ENCODE data around the gene PDGFD. TPM values are rescaled to one million over a fixed set of nuclear protein-coding genes. Genes with fewer than 3 reads are reported as not detected.

PDGFD gene
- total and polyA plus RNA-seq, 9 donors = 42.8 to 134 (median 77.9) TPM

DNA sequence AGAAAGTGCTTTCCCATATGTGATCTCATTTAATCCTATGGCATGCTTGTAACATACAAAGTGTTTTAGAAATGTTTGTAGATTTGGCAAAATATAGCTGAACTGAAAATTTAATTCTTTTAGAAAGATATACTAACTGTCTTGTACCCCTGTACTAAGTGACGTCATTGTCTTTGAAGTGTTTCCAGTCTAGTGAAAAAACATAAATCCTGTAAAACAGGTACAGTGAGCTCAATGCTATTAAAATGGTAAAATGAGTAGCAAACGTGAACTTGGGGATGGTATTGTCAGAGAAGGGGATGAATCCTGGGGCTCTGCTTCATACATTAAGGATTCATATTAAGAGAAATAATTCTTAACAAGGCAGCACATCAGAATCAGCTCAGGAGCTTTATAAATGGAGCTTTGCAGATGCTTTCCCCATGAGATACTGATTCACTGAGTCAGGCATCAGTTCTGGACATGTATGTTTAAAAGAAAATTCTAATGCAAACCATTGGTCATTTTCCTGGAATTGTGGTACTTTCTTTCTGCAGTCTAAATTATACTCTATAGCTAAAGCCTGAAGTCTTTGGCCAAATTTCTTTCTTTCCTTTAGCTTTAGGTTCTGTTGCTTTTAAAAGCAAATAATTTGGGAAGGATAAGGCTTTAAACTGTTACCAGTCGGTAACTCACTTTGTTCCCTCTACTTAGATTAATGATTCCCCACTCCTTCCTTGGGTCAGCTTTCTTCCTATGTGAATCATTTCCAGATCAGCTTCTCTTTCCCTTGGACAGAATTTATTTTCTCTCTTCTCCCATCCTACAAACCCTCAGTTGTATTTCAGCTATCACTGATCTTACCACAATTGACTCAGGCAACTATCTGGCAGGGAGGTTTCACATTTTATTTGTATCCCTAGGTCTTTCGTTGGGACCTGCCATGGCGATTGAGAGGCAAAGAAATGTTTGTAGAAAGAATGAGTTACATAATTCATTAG, 185.0 kb downstream of the PDGFD start:
- Histone ChIP-seq H3K4me3 (no peak overlapping the region), H3K9me3 (no peaks in the 10 kb centered on the region), H3K4me1 (ENCODE audit: insufficient read depth) (no peaks in the 10 kb centered on the region), H3K36me3 (no peaks in the 10 kb centered on the region), H3K27ac (no peak overlapping the region), H3K27me3 (no peaks in the 10 kb centered on the region)
- TF ChIP-seq, protein P1, sequence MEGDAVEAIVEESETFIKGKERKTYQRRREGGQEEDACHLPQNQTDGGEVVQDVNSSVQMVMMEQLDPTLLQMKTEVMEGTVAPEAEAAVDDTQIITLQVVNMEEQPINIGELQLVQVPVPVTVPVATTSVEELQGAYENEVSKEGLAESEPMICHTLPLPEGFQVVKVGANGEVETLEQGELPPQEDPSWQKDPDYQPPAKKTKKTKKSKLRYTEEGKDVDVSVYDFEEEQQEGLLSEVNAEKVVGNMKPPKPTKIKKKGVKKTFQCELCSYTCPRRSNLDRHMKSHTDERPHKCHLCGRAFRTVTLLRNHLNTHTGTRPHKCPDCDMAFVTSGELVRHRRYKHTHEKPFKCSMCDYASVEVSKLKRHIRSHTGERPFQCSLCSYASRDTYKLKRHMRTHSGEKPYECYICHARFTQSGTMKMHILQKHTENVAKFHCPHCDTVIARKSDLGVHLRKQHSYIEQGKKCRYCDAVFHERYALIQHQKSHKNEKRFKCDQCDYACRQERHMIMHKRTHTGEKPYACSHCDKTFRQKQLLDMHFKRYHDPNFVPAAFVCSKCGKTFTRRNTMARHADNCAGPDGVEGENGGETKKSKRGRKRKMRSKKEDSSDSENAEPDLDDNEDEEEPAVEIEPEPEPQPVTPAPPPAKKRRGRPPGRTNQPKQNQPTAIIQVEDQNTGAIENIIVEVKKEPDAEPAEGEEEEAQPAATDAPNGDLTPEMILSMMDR (IDR thresholded peaks at IDR 0.05) = no peak
- TF ChIP-seq EP300 (IDR thresholded peaks at IDR 0.05) (no peak), POLR2A (IDR thresholded peaks at IDR 0.05) (no peak)
- DNase-seq = no peak
- intact Hi-C loops (cut with DNase I) = no loop called here
- WGBS, 3 donors = 82 to 89% (median 84%) methylated on average over 5 of the region's 5 CpGs

DNA sequence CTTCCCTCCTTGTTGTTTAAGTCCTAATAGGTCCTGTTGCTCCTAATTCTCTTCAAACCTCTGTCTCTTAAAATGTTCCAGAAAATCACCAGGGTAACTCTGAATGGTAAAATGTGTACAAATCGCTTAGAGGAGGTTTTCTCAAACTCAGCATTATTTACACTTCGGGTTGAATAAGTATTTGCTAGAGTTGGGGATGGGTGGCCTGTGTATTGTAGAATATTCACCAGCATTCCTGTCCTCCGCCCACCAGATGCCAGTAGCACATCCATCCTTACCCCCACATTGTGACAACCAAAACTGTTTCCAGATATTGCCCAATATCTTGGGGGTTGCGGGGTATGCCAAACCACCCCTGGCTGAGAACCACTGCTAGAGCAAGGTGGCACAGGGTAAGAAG, 191.9 kb downstream of the PDGFD start:
- Histone ChIP-seq H3K27me3 (no peaks in the 10 kb centered on the region), H3K36me3 (no peaks in the 10 kb centered on the region), H3K9me3 (no peaks in the 10 kb centered on the region), H3K27ac (no peak overlapping the region), H3K4me1 (ENCODE audit: insufficient read depth) (no peaks in the 10 kb centered on the region), H3K4me3 (no peak overlapping the region)
- DNase-seq = no peak
- no peak for TF ChIP-seq POLR2A (IDR thresholded peaks at IDR 0.05)
- TF ChIP-seq, protein P1 (IDR thresholded peaks at IDR 0.05) = no peak
- TF ChIP-seq EP300 (IDR thresholded peaks at IDR 0.05) = no peak
- WGBS, 3 donors = 90 to 95% (median 91%) methylated on average over 4 of the region's 4 CpGs
- intact Hi-C loops (cut with DNase I) = no loop called here

DNA sequence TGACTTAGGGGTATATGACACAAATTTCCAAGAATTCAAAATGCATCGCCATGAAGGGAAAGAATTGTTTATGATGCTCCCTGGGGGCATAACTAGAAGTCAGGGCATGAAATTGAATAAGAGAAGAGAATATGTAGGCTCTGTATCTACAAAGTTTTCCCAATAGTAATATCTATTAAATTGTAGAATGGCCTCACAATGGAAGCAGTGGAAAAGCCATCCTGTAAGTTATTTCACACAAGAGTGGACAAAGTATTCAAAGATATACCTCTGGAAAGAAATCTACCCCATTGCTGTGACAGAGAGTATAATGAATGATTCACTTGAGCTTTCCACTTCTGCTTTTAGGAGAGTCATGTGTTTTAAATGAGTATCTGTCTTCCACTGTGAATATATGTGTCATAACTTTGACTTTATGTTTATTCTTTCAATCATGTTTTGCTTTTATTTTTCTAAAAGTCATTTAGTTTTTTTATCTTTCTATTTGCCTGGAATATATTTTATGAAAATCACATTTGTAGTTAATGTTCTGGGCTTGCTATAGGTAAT, 193.2 kb downstream of the PDGFD start:
- H3K9me3 ChIP-seq = no peaks in the 10 kb centered on the region
- intact Hi-C loops (cut with DNase I) = no loop called here
- no peaks in the 10 kb centered on the region for H3K4me1 ChIP-seq (ENCODE audit: insufficient read depth)
- H3K27me3 ChIP-seq = no peaks in the 10 kb centered on the region
- H3K36me3 ChIP-seq = no peaks in the 10 kb centered on the region
- no peak for DNase-seq
- no peak overlapping the region for H3K4me3 ChIP-seq
- 93 to 100% (median 98%) methylated on average over 1 of the region's 1 CpG for WGBS, 3 donors
- H3K27ac ChIP-seq = no peak overlapping the region
- TF ChIP-seq, protein P1 (IDR thresholded peaks at IDR 0.05) = no peak
- TF ChIP-seq EP300 (IDR thresholded peaks at IDR 0.05) (no peak), POLR2A (IDR thresholded peaks at IDR 0.05) (no peak)

DNA sequence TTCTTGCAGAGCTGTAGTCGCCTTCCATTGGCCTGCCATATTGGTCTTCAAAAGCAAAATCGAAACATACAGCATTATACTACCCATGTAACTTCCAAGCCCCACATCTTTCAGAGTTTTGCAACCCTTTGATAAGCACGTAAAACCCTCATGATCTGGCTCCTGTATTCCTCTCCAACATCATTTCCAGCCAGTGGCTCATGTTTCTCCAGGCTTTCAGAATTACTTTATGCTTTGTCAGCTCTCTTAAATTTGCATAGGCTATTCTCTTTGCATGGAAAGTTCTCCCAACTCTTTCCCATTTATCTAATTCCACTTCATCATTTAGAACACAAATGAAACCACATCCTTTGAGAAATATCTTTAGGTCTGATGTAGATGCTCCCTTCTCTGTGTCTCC, 195.3 kb downstream of the PDGFD start:
- 91 to 98% (median 95%) methylated on average over 3 of the region's 3 CpGs for WGBS, 3 donors
- H3K36me3 ChIP-seq = no peaks in the 10 kb centered on the region
- no peak overlapping the region for H3K27ac ChIP-seq
- TF ChIP-seq EP300 (IDR thresholded peaks at IDR 0.05) (no peak), POLR2A (IDR thresholded peaks at IDR 0.05) (no peak)
- TF ChIP-seq, protein P1 (IDR thresholded peaks at IDR 0.05) = no peak
- no peaks in the 10 kb centered on the region for H3K4me1 ChIP-seq (ENCODE audit: insufficient read depth)
- H3K27me3 ChIP-seq = no peaks in the 10 kb centered on the region
- intact Hi-C loops (cut with DNase I) = no loop called here
- no peaks in the 10 kb centered on the region for H3K9me3 ChIP-seq
- no peak overlapping the region for H3K4me3 ChIP-seq
- DNase-seq = no peak

Data from ovary (tissue), 9 donors.